Ovary (tissue), 3 donors: ENCODE data around the gene FOXP1.

ENCODE experiments used
- POLR2A ChIP-seq: fragments of 450-650 bp; IDR thresholded peaks from one replicate; pipeline ENCODE4 v1.6.1; 2017; ENCODE audit warnings: antibody characterized with exemption, mild to moderate bottlenecking, moderate library complexity
- TF ChIP-seq, protein P1 (sequence below), 3 donors: fragments of 450-650 bp in 2 of 3; fragments of 200-600 bp in 1 of 3; IDR thresholded peaks; one replicate each; pipeline versions ENCODE4 v1.5.1 to v1.8.0; 2016 to 2022; ENCODE audit warnings: antibody characterized with exemption in 3 of 3, mild to moderate bottlenecking in 1 of 3
- donor health status: DM: no; HTN: no; CAD: no.

DNA sequence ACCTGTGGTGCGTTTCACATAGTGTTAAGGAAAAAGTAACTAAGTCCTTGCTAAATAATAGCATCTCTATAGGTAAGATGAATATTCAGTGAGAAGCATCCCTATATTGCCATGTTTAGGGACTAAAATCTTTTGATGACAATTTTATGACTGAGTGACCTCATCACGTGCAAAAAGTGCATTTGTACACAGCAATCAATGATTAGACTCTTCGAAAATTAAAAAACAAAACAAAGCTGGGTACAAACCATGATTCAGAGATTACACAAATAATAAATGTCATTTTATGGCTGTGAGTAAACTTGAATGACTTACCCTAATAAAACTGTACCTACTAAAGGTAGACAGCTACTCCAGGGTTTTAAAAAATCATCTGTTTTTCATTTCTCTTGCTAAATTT, 505.3 kb downstream of the FOXP1 start:
- no peak for TF ChIP-seq POLR2A
- TF ChIP-seq, protein P1, sequence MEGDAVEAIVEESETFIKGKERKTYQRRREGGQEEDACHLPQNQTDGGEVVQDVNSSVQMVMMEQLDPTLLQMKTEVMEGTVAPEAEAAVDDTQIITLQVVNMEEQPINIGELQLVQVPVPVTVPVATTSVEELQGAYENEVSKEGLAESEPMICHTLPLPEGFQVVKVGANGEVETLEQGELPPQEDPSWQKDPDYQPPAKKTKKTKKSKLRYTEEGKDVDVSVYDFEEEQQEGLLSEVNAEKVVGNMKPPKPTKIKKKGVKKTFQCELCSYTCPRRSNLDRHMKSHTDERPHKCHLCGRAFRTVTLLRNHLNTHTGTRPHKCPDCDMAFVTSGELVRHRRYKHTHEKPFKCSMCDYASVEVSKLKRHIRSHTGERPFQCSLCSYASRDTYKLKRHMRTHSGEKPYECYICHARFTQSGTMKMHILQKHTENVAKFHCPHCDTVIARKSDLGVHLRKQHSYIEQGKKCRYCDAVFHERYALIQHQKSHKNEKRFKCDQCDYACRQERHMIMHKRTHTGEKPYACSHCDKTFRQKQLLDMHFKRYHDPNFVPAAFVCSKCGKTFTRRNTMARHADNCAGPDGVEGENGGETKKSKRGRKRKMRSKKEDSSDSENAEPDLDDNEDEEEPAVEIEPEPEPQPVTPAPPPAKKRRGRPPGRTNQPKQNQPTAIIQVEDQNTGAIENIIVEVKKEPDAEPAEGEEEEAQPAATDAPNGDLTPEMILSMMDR (IDR thresholded peaks at IDR 0.05): no peak
